GM12878 (cell line): ENCODE data around the gene SLC4A1. TPM values are rescaled to one million over a fixed set of nuclear protein-coding genes. Genes with fewer than 3 reads are reported as not detected.

Experiments
- ATAC-seq: fragments of 200-7000 bp; cut with Tn5 transposase; 3 replicates; pipeline ENCODE4 v1.9.1; 2020; ENCODE audit warnings: mild to moderate bottlenecking, moderate library complexity
- BruUV-seq: library from RNA; stranded (reverse); fragments of 400-500 nt; replicated peaks from 2 replicates; lab custom pipeline; 2021; lab: Mats Ljungman, UMichigan
- CTCF ChIA-PET: fragments of 300-600 bp; sonication (Branson Sonifier 250); formaldehyde crosslinking; extraction: SDS; loops from one replicate; lab custom pipeline; 2021; ENCODE audit warnings: inconsistent platforms; lab: Yijun Ruan, JAX
- POLR2A ChIA-PET: fragments of 350-600 bp; formaldehyde crosslinking; extraction: SDS; loops from one replicate; lab custom pipeline; 2021; ENCODE audit warnings: inconsistent platforms; lab: Charles Lee
- RAD21 ChIA-PET: fragments of 300-600 bp; sonication (Branson Sonifier 250); formaldehyde crosslinking; loops from one replicate; lab custom pipeline; 2023; ENCODE audit warnings: antibody characterized with exemption; ENCODE audit not compliant: unreplicated experiment; lab: Charles Lee
- SMC1A ChIA-PET: fragments of 300-600 bp; sonication (Branson Sonifier 250); formaldehyde crosslinking; loops from one replicate; lab custom pipeline; 2023; ENCODE audit not compliant: unreplicated experiment, uncharacterized antibody; lab: Charles Lee
- DNase-seq: peaks from one replicate; pipeline ENCODE4 v3.0.0-alpha.2; 2011; ENCODE audit warnings: low read depth, low spot score
- FAIRE-seq: peaks from 3 replicates; lab custom pipeline; 2011; peaks lifted over from hg19 to GRCh38; lab: Jason Lieb, UNC
- H2AFZ ChIP-seq: 2 replicates; pipeline ENCODE4 v1.6.0; 2011; ENCODE audit warnings: low read depth, low read length, control low read depth; ENCODE audit not compliant: control insufficient read depth
- H3K27ac ChIP-seq: 2 replicates; pipeline ENCODE4 v1.5.1; 2011; ENCODE audit warnings: control low read depth; ENCODE audit not compliant: control insufficient read depth, insufficient read depth
- H3K27me3 ChIP-seq, 2 experiments: replicated peaks in 1 of 2; 2 replicates each; pipeline versions ENCODE4 v1.6.0 to v1.6.1; 2011; ENCODE audit warnings: low read length in 1 of 2; ENCODE audit not compliant: control insufficient read depth in 2 of 2, insufficient read depth in 2 of 2
- H3K36me3 ChIP-seq, 2 experiments: 2 replicates each; pipeline ENCODE4 v1.5.1; 2011; ENCODE audit warnings: low read length in 1 of 2; ENCODE audit not compliant: control insufficient read depth in 2 of 2, insufficient read depth in 2 of 2
- H3K4me1 ChIP-seq: 2 replicates; pipeline ENCODE4 v1.6.1; 2011; ENCODE audit warnings: mild to moderate bottlenecking, low read length, moderate library complexity, mixed read lengths; ENCODE audit not compliant: control insufficient read depth, insufficient read depth
- H3K4me2 ChIP-seq: 2 replicates; pipeline ENCODE4 v1.6.0; 2011; ENCODE audit warnings: control low read depth; ENCODE audit not compliant: control insufficient read depth, insufficient read depth
- H3K4me3 ChIP-seq: fragments of 200-600 bp; sonication (generic); 2 replicates; pipeline ENCODE4 v1.5.1; 2016
- H3K79me2 ChIP-seq: 2 replicates; pipeline ENCODE4 v1.6.0; 2011; ENCODE audit warnings: low read length; ENCODE audit not compliant: control insufficient read depth, insufficient read depth
- H3K9ac ChIP-seq: 2 replicates; pipeline ENCODE4 v1.8.0; 2011; ENCODE audit warnings: low read length, control low read depth, mixed read lengths; ENCODE audit not compliant: control insufficient read depth, insufficient read depth
- H3K9me3 ChIP-seq: replicated peaks from 3 replicates; pipeline ENCODE4 v1.5.1; 2011; ENCODE audit warnings: mild to moderate bottlenecking, low read length; ENCODE audit not compliant: control insufficient read depth, insufficient read depth
- H4K20me1 ChIP-seq: 2 replicates; pipeline ENCODE4 v1.6.0; 2011; ENCODE audit not compliant: control insufficient read depth, insufficient read depth
- ATF2 ChIP-seq: IDR thresholded peaks from 2 replicates; pipeline ENCODE4 v1.6.1; 2012; ENCODE audit warnings: low read length, inconsistent platforms
- CBX5 ChIP-seq: sonication (generic); IDR thresholded peaks from 2 replicates; pipeline ENCODE4 v1.6.1; 2016; ENCODE audit warnings: low read depth, moderate library complexity, mild to moderate bottlenecking, inconsistent platforms
- CHD1 ChIP-seq: IDR thresholded peaks from 2 replicates; pipeline ENCODE4 v1.6.1; 2012; ENCODE audit warnings: low read depth, low read length, improper control_type of control experiment
- CREB1 ChIP-seq: IDR thresholded peaks from 2 replicates; pipeline ENCODE4 v1.6.1; 2012; ENCODE audit warnings: low read depth, mild to moderate bottlenecking, inconsistent platforms
- FOXM1 ChIP-seq: IDR thresholded peaks from 2 replicates; pipeline ENCODE4 v1.6.1; 2012; ENCODE audit warnings: low read depth, mild to moderate bottlenecking, inconsistent platforms, low read length, moderate library complexity
- HCFC1 ChIP-seq: fragments of 150-350 bp; IDR thresholded peaks from 2 replicates; pipeline ENCODE4 v1.6.1; 2014; ENCODE audit warnings: low read length
- JUNB ChIP-seq: IDR thresholded peaks from 2 replicates; pipeline ENCODE4 v1.6.1; 2016; ENCODE audit warnings: antibody characterized with exemption, mild to moderate bottlenecking
- MEF2A ChIP-seq: IDR thresholded peaks from 2 replicates; pipeline ENCODE4 v1.6.1; 2011; ENCODE audit warnings: low read depth, mild to moderate bottlenecking, low read length, moderate library complexity; ENCODE audit not compliant: insufficient read depth
- MYB ChIP-seq: fragments of 150-350 bp; IDR thresholded peaks from 2 replicates; pipeline ENCODE4 v1.6.1; 2014; ENCODE audit warnings: mild to moderate bottlenecking, low read depth, low read length, borderline replicate concordance
- RUNX3 ChIP-seq: IDR thresholded peaks from 2 replicates; pipeline ENCODE4 v1.6.1; 2012; ENCODE audit warnings: low read length, inconsistent platforms
- SMC3 ChIP-seq: IDR thresholded peaks from 2 replicates; pipeline ENCODE4 v1.6.1; 2011; ENCODE audit warnings: low read length, improper control_type of control experiment, borderline replicate concordance
- SREBF2 ChIP-seq: IDR thresholded peaks from 2 replicates; pipeline ENCODE4 v1.6.1; 2012; ENCODE audit warnings: mild to moderate bottlenecking, low read length
- TARDBP ChIP-seq: IDR thresholded peaks from 2 replicates; pipeline ENCODE4 v1.6.1; 2016; ENCODE audit warnings: borderline replicate concordance
- TBL1XR1 ChIP-seq: IDR thresholded peaks from 2 replicates; pipeline ENCODE4 v1.6.1; 2012; ENCODE audit warnings: low read depth, low read length, improper control_type of control experiment
- TCF3 ChIP-seq: IDR thresholded peaks from 2 replicates; pipeline ENCODE4 v1.6.1; 2012; ENCODE audit warnings: low read depth, mild to moderate bottlenecking, low read length, borderline replicate concordance; ENCODE audit not compliant: insufficient read depth
- WGBS: methylation state at CpG from one replicate; pipeline ENCODE4 v1.1.6; 2016; ENCODE audit warnings: low lambda C conversion rate; ENCODE audit not compliant: insufficient replicate concordance, insufficient coverage; ENCODE audit errors: missing lambda C conversion rate; 5-methylcytosine and 5-hydroxymethylcytosine counted together
- in situ Hi-C: fragments of 300-500 bp; cut with MboI; formaldehyde crosslinking; loops from 9 replicates; pipeline ENCODE4 v1.14.3; 2018; ENCODE audit warnings: mixed read lengths
- intact Hi-C: fragments of 100-400 bp; cut with micrococcal nuclease; formaldehyde crosslinking; loops from one replicate; pipeline ENCODE4 v1.14.2; 2022; ENCODE audit not compliant: unreplicated experiment
- polyA plus RNA-seq, 11 experiments: library from polyadenylated mRNA; depleted of rRNA in 4 of 11; unstranded in 6 of 11; stranded (reverse) in 5 of 11; fragments of >200 nt; fragmentation: Nextera tagmentation in 4 of 11; fragmentation: Illumina TruSeq in 1 of 11; extraction: Ambion mirVana in 4 of 11; extraction: Trizol in 1 of 11; gene quantifications; 1 replicate in 1 of 11; 2 replicates in 10 of 11; pipeline versions ENCODE4 v1.2.1 to v1.2.3, GENCODE V29; 2011 to 2016; ENCODE audit warnings: inconsistent platforms in 2 of 11, missing spikeins in 2 of 11, low read depth in 1 of 11
- total RNA-seq, 4 experiments: library from RNA; depleted of rRNA in 3 of 4; stranded (reverse); fragments of >200 nt in 3 of 4; fragmentation: Illumina TruSeq in 1 of 4; extraction: Trizol in 1 of 4; gene quantifications; 2 replicates each; pipeline versions ENCODE4 v1.2.1 to v1.2.3, GENCODE V29; 2013 to 2021
- TF ChIP-seq, protein P1 (sequence below): IDR thresholded peaks from 2 replicates; pipeline ENCODE4 v1.6.1; 2012; ENCODE audit warnings: low read depth, low read length, improper control_type of control experiment
- TF ChIP-seq, protein P2 (sequence below): fragments of 450-650 bp; IDR thresholded peaks from 2 replicates; pipeline ENCODE4 v1.6.1; 2016; ENCODE audit warnings: mild to moderate bottlenecking

The SLC4A1 gene
- total and polyA plus RNA-seq, 10 of the 15 experiments (the other 5 are each of a cell fraction or from before 2014, with no cell fraction given): 0.03 TPM; not detected in 9

DNA sequence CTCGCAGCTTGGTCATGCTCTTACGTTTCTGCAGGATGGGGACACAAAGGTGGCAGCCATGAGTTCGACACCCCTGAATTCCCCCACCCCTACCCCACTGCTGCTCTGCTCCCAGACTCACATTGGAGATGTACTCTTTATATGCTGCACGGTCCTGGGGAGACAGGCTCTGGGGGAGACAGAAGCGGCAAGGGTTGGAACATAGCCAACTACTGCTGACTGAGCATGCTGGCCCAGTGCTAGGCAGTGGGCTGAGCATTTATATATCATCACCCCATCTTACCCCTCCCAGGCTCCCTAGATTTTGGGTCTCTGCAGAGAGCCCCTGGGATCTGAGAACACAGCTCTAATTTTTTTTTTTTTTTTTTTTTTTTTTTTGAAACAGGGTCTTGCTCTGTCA is 60.2 kb downstream of the SLC4A1 start (continued):
- TF ChIP-seq MEF2A (no peak), MYB (no peak)

- Histone ChIP-seq H3K27me3 (no peaks in the 10 kb centered on the region), H3K9ac (no peak overlapping the region), H2AFZ (no peak overlapping the region), H3K79me2 (peaks cover 3% of the 10 kb centered on the region), H3K4me3 (no peak overlapping the region), H3K9me3 (no peaks in the 10 kb centered on the region), H3K27ac (no peak overlapping the region), H4K20me1 (peaks cover 2% of the 10 kb centered on the region; the same call in 1 of the 2 replicates), H3K4me1 (peaks cover 22% of the 10 kb centered on the region), H3K36me3 (peaks cover 25 to 33% of the 10 kb centered on the region in 2 experiments; a peak in 3 of 4 replicates), H3K4me2 (no peak overlapping the region)
- in situ Hi-C loops: loop anchor here (25.0 kb wide), 1 partner anchor 305 kb away; the partner anchor contains the start of gene GPATCH8
- DNase-seq: no peak
- no peak for TF ChIP-seq HCFC1
- no peak for TF ChIP-seq TARDBP
- no peak for TF ChIP-seq SREBF2
- no peak for TF ChIP-seq CREB1
- no peak for TF ChIP-seq SMC3
- TF ChIP-seq TBL1XR1: no peak
- no peak for TF ChIP-seq CBX5
- no peak for TF ChIP-seq JUNB
- TF ChIP-seq, protein P1, sequence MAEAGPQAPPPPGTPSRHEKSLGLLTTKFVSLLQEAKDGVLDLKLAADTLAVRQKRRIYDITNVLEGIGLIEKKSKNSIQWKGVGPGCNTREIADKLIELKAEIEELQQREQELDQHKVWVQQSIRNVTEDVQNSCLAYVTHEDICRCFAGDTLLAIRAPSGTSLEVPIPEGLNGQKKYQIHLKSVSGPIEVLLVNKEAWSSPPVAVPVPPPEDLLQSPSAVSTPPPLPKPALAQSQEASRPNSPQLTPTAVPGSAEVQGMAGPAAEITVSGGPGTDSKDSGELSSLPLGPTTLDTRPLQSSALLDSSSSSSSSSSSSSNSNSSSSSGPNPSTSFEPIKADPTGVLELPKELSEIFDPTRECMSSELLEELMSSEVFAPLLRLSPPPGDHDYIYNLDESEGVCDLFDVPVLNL: no peak
- no peak for TF ChIP-seq CHD1
- no peak for TF ChIP-seq RUNX3
- TF ChIP-seq TCF3: no peak
- TF ChIP-seq FOXM1: no peak
- TF ChIP-seq, protein P2, sequence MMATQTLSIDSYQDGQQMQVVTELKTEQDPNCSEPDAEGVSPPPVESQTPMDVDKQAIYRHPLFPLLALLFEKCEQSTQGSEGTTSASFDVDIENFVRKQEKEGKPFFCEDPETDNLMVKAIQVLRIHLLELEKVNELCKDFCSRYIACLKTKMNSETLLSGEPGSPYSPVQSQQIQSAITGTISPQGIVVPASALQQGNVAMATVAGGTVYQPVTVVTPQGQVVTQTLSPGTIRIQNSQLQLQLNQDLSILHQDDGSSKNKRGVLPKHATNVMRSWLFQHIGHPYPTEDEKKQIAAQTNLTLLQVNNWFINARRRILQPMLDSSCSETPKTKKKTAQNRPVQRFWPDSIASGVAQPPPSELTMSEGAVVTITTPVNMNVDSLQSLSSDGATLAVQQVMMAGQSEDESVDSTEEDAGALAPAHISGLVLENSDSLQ: no peak
- no peak for TF ChIP-seq ATF2
- SMC1A ChIA-PET: no interaction called here
- 93% methylated on average over 17 of the region's 17 CpGs for WGBS
- CTCF ChIA-PET: interaction anchor here (1.2 to 7.0 kb wide), 3 partner anchors 10 to 140 kb away, joined by 3 to 135 read pairs (median 4); partner anchors contain the start of gene GRN
- RAD21 ChIA-PET: interaction anchor here (0.6 kb wide), 1 partner anchor 110 kb away, joined by 3 read pairs; no protein-coding TSS in a partner anchor
- no peak for ATAC-seq
- intact Hi-C loops: no loop called here
- POLR2A ChIA-PET: no interaction called here
- FAIRE-seq: no peak
- no TSS peak for BruUV-seq
Measured at GRCh38 chr17:44207319-44207718, 60.6 kb downstream of the SLC4A1 start.
